Stomach (tissue), 4 donors: ENCODE results near the gene ATP23.

ENCODE experiments used
- CTCF ChIP-seq, 7 experiments: fragments of 450-650 bp in 4 of 7; fragments of 200-600 bp in 3 of 7; sonication (generic) in 3 of 7; IDR thresholded peaks; one replicate each; pipeline ENCODE4 v1.5.1; 2016 to 2019; ENCODE audit warnings: antibody characterized with exemption in 7 of 7, control low read depth in 2 of 7, mild to moderate bottlenecking in 1 of 7
- POLR2A ChIP-seq, 4 donors: fragments of 450-650 bp; IDR thresholded peaks; one replicate each; pipeline ENCODE4 v1.6.1; 2016; ENCODE audit warnings: antibody characterized with exemption in 4 of 4, control low read depth in 2 of 4, mild to moderate bottlenecking in 1 of 4, moderate library complexity in 1 of 4
- POLR2AphosphoS5 ChIP-seq, 3 donors: sonication (generic); formaldehyde crosslinking; IDR thresholded peaks; one replicate each; pipeline ENCODE4 v1.6.1; 2016; ENCODE audit warnings: antibody characterized with exemption in 3 of 3

GRCh38 chr12:57936513-57936883 lies 4.9 kb upstream of the ATP23 start:
- TF ChIP-seq POLR2A (IDR thresholded peaks at IDR 0.05), result no peak
- TF ChIP-seq CTCF (IDR thresholded peaks at IDR 0.05), result no peak
- TF ChIP-seq POLR2AphosphoS5 (IDR thresholded peaks at IDR 0.05), result no peak
